WI38 (cell line): ENCODE results near the gene SYNPR.

ENCODE experiments used
- H3K4me3 ChIP-seq: 2 replicates; pipeline ENCODE4 v1.5.1; 2011; ENCODE audit warnings: low read depth, mild to moderate bottlenecking, control low read depth, low read length
- TF ChIP-seq, protein P1 (sequence below): IDR thresholded peaks from 2 replicates; pipeline ENCODE4 v1.5.1; 2012; ENCODE audit warnings: low read depth, mild to moderate bottlenecking, control low read depth, low read length

Gene SYNPR

DNA sequence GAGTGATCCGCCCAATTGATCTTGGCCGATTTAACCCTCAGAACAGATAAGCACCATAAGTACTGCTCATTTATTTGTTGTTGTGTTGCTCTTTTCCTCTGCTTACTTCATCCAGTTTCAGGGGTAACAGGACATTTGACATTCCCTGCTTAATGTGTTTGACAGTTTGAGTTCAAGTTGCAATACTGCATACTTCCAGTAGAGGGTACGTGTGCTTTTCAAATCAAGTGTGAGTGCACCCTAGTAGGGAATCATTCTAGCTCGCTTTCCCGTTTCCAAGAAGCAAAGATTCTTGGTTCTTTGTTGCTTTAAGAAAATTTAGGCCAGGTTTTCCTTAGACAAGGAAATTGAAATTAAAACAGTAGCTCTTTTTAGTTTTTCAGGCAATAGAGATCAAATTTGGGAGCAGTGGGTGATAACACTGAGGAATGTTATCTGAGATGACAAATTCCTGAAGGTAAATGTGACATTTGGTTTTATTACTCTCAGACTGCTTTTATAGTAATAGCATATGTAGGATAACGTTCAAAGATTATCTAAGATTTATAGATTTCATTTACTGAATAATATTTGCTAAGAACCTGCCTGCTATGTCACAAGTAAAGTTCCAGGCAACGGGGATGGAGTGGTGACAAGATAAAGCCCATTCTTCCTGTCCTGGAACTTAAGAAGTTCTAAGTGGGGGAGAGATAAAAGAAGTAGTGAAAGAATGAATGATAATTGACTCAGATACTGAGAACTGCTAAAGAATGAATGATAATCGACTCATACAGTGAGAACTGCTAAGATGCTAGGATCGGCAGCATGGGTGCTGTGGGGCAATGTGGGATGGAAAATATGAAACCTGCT is 73.3 kb downstream of the SYNPR start:
- TF ChIP-seq, protein P1, sequence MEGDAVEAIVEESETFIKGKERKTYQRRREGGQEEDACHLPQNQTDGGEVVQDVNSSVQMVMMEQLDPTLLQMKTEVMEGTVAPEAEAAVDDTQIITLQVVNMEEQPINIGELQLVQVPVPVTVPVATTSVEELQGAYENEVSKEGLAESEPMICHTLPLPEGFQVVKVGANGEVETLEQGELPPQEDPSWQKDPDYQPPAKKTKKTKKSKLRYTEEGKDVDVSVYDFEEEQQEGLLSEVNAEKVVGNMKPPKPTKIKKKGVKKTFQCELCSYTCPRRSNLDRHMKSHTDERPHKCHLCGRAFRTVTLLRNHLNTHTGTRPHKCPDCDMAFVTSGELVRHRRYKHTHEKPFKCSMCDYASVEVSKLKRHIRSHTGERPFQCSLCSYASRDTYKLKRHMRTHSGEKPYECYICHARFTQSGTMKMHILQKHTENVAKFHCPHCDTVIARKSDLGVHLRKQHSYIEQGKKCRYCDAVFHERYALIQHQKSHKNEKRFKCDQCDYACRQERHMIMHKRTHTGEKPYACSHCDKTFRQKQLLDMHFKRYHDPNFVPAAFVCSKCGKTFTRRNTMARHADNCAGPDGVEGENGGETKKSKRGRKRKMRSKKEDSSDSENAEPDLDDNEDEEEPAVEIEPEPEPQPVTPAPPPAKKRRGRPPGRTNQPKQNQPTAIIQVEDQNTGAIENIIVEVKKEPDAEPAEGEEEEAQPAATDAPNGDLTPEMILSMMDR = peak; percentile 85
- no peak overlapping the region for H3K4me3 ChIP-seq

DNA sequence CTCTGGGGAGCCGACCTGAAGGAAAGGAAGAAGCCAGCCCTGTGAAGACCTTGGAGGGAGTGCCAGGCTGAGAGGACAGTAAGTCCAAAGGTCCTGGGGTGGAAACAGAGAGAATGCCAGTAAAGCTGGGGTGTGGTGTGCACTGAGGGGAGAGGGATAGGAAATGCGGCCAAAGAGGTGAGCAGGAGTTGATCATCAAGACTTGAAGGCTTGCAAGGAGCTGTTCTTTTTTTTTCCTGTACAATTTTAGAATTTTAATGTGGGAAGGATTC is 73.8 kb downstream of the SYNPR start:
- H3K4me3 ChIP-seq = no peak overlapping the region
- TF ChIP-seq, protein P1 = no peak

DNA sequence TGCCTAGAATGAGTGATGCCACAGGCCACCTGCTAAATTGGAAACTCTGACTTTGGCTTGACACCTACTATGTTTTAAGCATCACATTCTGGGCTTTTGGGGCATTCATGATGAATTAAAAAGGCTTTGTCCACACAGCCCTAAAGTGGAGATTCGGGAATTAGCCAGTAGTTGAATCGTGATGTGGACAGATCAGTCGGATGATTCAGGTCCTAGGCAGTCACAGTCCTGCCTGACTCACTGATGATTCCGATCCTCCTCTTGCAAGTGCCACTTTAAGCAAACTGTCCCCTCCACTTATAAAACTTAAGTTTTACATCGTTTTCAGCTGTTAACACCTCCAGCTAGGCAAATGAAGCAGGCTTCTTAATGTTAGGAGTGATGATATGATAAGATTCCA is 75.3 kb downstream of the SYNPR start:
- TF ChIP-seq, protein P1 = no peak
- no peak overlapping the region for H3K4me3 ChIP-seq

DNA sequence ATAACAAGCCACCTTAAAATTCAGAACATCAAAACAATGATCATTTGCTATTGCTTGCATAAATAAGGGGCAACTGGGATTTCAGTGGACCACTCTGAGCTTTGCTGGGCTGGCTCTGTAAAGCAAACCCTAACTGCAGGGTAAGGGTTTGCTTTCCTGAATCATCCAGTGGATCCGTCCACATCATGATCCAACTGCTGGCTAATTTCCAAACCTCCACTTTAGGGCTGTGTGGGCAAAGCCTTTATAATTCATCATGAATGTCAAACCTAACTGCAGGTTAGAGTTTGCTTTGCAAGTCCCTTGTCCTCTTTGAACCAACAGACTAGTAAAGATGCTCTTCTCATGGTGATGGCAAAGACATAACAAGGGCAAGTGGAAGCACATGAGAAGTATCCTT is 76.1 kb downstream of the SYNPR start:
- TF ChIP-seq, protein P1 = no peak

DNA sequence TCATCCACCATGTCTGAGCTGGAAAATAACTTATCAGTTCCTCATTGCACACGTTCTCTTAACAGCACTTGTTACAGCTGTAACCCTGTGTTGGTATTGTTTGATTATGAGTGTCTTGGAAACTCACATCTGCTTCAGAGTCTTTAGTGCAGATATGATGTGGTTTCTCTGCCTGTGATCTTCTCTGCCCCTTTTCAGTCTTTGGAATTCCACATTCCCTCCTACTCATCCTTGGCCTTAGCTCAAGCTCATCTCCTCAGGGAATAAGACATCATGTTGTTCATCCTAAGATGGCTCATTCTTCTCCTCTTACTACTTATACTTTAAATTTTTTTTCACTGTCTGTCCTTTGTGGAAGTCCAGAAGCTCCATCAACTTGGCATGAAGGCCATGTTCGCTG is 77.7 kb downstream of the SYNPR start:
- TF ChIP-seq, protein P1 = no peak
- no peak overlapping the region for H3K4me3 ChIP-seq

More for the DNA sequence above, 76.1 kb downstream of the SYNPR start:
- H3K4me3 ChIP-seq = no peak overlapping the region

DNA sequence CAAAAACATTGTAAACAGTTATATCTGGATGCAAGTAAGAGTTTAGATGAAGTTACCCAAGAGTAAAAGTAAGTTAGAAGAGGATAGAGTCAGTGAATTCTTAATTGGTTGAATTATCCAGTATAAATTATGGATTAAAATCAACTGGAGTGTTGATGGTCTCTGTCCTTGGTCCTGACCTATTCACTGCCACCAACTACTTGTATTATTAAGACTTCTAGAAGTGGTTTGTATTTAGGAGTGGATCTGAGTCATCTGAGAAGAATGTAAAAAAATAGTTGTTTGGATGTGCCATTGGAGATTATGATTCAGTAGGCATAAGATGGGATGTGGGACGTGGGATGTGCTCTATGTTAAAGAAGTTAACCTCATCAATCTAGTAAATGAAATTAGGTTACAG is 86.4 kb downstream of the SYNPR start:
- TF ChIP-seq, protein P1 = no peak
- no peak overlapping the region for H3K4me3 ChIP-seq

DNA sequence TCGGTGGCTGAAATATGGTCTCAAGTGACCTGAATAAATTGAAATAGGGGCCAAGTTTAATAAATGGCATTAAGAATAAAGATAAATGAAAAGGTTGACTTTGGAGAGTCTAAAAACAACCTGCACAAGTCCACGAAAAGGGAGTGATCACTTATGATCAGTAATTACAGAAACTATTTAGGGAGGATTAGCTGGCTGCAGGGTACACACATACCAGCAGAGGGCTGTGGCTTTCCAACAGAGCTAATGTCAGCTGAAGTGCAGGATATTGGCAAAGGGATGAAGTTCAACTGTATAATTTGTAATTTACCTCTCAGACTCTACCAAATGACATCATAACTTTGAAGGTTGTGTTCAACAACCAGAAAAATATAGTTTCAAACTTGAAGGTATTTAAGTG is 86.8 kb downstream of the SYNPR start:
- no peak overlapping the region for H3K4me3 ChIP-seq
- TF ChIP-seq, protein P1 = no peak
